Measurements from ENCODE around the gene CCNYL1.
"Not testable (repeated sequence)": the region's sequence is repeated elsewhere in the genome, so short reads cannot be mapped to it uniquely, and the experiment has no call there.

The CCNYL1 gene

GRCh38 chr2:207750876-207751275 lies 39.4 kb downstream of the CCNYL1 start:
- no peak overlapping the region for H3K27ac ChIP-seq
- no peak for TF ChIP-seq ZFX (IDR thresholded peaks at IDR 0.05; ENCODE audit: borderline replicate concordance)
- no peak for TF ChIP-seq CTCF (IDR thresholded peaks at IDR 0.05)

- H3K27ac ChIP-seq = not testable (repeated sequence)
Measured at GRCh38 chr2:207753688-207754087, 42.2 kb downstream of the CCNYL1 start.

GRCh38 chr2:207754498-207755383 lies 43.3 kb downstream of the CCNYL1 start:
- H3K27ac ChIP-seq = no peak overlapping the region
- TF ChIP-seq ZFX (IDR thresholded peaks at IDR 0.05; ENCODE audit: borderline replicate concordance) (no peak), CTCF (IDR thresholded peaks at IDR 0.05) (no peak)

- TF ChIP-seq CTCF (IDR thresholded peaks at IDR 0.05) (no peak), ZFX (IDR thresholded peaks at IDR 0.05; ENCODE audit: borderline replicate concordance) (no peak)
- H3K27ac ChIP-seq = peak overlapping the region; percentile 30; the same call in 1 of the 2 replicates
Measured at GRCh38 chr2:207758025-207758424, 46.6 kb downstream of the CCNYL1 start.

- no peak overlapping the region for H3K27ac ChIP-seq
- TF ChIP-seq ZFX (IDR thresholded peaks at IDR 0.05; ENCODE audit: borderline replicate concordance) (no peak), CTCF (IDR thresholded peaks at IDR 0.05) (no peak)
Measured at GRCh38 chr2:207759890-207760289, 48.5 kb downstream of the CCNYL1 start.

GRCh38 chr2:207760453-207760852 lies 49.0 kb downstream of the CCNYL1 start:
- no peak overlapping the region for H3K27ac ChIP-seq
- TF ChIP-seq CTCF (IDR thresholded peaks at IDR 0.05) = no peak

- H3K27ac ChIP-seq = not testable (repeated sequence)
Measured at GRCh38 chr2:207761426-207761825, 50.0 kb downstream of the CCNYL1 start.

- TF ChIP-seq CTCF (IDR thresholded peaks at IDR 0.05) = no peak
- no peak overlapping the region for H3K27ac ChIP-seq
Measured at GRCh38 chr2:207762146-207762545, 50.7 kb downstream of the CCNYL1 start.

Data from 22Rv1 (cell line).